ENCODE data around the gene ASB6.

ASB6 gene

GRCh38 chr9:129587487-129588262 is 54.3 kb downstream of the ASB6 start:
- H3K27ac ChIP-seq, result peak overlapping the region; percentile 86
- TF ChIP-seq ZFX (IDR thresholded peaks at IDR 0.05; ENCODE audit: borderline replicate concordance) (no peak), CTCF (IDR thresholded peaks at IDR 0.05) (no peak)

- TF ChIP-seq CTCF (IDR thresholded peaks at IDR 0.05), result no peak
Measured at GRCh38 chr9:129586685-129587084, 55.3 kb downstream of the ASB6 start.

GRCh38 chr9:129586245-129586644 is 55.7 kb downstream of the ASB6 start:
- H3K27ac ChIP-seq, result peak overlapping the region; percentile 86
- no peak for TF ChIP-seq ZFX (IDR thresholded peaks at IDR 0.05; ENCODE audit: borderline replicate concordance)
- TF ChIP-seq CTCF (IDR thresholded peaks at IDR 0.05), result no peak

More at GRCh38 chr9:129586685-129587084, 55.3 kb downstream of the ASB6 start:
- H3K27ac ChIP-seq, result peak overlapping the region; percentile 86

- no peak overlapping the region for H3K27ac ChIP-seq
- no peak for TF ChIP-seq CTCF (IDR thresholded peaks at IDR 0.05)
- TF ChIP-seq ZFX (IDR thresholded peaks at IDR 0.05; ENCODE audit: borderline replicate concordance), result no peak
Measured at GRCh38 chr9:129585352-129585751, 56.6 kb downstream of the ASB6 start.

Data from 22Rv1 (cell line).